TTC549 (cell line): ENCODE results near the gene CTH.
"Not testable (repeated sequence)": the region's sequence is repeated elsewhere in the genome, so short reads cannot be mapped to it uniquely, and the experiment has no call there.

ENCODE experiments used
- FAIRE-seq: peaks from 2 replicates; lab custom pipeline; 2012; peaks lifted over from hg19 to GRCh38; lab: Jason Lieb, UNC

Gene CTH

DNA sequence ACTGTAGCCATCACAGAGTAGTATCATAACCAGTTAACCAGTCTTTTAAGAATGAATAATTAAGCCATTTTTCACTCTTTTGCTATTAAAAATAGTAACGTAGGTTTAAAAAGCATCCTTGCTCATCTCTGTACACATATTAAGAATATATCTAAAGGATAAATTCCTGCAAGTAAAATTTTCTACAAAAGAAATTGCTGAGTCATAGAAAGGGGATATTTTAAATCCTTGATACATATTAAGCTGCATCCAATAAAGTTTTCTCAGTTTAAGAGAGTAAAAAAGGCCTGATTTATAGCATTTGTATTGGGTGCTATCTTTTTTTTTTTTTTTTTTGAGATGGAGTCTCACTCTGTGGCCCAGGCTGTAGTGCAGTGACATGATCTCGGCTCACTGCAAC lies 1.9 kb upstream of the CTH start:
- no peak for FAIRE-seq

DNA sequence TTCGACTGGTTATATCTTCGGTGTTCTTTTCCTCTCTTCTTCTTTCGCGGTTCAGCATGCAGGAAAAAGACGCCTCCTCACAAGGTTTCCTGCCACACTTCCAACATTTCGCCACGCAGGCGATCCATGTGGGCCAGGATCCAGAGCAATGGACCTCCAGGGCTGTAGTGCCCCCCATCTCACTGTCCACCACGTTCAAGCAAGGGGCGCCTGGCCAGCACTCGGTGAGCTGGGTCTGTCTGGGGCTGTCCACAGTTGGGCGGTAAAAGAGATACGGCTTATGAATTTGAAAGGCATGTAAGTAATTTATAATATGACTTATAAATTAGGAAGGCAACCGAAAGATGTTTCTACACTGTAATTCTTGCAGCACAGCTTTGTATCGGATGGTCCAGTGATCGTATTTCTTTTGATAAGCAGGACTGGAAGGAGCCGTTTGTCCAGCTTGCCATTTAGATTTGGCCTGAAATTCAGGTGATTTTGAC lies 334 bp downstream of the CTH start:
- no peak for FAIRE-seq

DNA sequence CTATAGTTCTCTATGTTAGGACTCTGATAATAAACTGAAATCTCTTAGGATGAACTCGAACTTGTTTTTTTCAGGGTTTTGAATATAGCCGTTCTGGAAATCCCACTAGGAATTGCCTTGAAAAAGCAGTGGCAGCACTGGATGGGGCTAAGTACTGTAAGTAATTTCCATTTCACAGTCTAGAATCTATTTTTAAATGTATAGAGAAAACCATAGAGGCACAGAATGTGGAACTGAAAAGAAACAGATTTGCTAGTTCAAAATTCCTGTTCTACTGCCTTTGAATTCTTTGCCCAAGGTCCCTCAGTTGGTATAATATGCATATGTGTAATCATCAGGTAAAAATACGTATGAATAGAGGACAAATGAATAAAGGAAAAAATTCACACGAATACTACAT lies 4.8 kb downstream of the CTH start:
- FAIRE-seq: no peak

DNA sequence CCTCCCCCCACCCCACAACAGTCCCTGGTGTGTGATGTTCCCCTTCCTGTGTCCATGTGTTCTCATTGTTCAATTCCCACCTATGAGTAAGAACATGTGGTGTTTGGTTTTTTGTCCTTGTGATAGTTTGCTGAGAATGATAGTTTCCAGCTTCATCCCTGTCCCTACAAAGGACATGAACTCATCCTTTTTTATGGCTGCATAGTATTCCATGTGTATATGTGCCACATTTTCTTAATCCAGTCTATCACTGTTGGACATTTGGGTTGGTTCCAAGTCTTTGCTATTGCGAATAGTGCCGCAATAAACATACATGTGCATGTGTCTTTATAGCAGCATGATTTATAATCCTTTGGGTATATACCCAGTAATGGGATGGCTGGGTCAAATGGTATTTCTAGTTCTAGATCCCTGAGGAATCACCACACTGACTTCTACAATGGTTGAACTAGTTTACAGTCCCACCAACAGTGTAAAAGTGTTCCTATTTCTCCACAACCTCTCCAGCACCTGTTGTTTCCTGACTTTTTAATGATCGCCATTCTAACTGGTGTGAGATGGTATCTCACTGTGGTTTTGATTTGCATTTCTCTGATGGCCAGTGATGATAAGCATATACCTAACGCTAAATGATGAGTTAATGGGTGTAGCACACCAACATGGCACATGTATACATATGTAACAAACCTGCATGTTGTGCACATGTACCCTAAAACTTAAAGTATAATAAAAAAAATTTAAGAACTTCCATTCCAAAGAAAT lies 8.1 kb downstream of the CTH start:
- not testable (repeated sequence) for FAIRE-seq

DNA sequence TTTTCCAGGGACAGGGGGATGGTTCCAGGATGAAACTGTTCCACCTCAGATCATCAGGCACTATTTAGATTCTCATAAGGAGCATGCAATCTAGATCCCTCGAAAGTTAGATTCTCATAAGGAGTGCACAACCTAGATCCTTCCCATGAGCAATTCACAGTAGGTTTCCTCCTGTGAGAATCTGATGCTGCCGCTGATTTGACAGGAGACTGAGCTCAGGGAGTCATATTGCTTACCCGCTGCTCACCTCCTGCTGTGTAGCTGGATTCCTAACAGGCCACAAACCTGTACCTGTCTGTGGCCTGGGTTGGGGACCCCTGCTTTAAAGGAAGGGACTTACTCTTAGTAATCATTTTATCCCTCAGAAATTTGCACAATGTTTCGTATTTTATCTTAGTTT lies 9.3 kb downstream of the CTH start:
- no peak for FAIRE-seq

DNA sequence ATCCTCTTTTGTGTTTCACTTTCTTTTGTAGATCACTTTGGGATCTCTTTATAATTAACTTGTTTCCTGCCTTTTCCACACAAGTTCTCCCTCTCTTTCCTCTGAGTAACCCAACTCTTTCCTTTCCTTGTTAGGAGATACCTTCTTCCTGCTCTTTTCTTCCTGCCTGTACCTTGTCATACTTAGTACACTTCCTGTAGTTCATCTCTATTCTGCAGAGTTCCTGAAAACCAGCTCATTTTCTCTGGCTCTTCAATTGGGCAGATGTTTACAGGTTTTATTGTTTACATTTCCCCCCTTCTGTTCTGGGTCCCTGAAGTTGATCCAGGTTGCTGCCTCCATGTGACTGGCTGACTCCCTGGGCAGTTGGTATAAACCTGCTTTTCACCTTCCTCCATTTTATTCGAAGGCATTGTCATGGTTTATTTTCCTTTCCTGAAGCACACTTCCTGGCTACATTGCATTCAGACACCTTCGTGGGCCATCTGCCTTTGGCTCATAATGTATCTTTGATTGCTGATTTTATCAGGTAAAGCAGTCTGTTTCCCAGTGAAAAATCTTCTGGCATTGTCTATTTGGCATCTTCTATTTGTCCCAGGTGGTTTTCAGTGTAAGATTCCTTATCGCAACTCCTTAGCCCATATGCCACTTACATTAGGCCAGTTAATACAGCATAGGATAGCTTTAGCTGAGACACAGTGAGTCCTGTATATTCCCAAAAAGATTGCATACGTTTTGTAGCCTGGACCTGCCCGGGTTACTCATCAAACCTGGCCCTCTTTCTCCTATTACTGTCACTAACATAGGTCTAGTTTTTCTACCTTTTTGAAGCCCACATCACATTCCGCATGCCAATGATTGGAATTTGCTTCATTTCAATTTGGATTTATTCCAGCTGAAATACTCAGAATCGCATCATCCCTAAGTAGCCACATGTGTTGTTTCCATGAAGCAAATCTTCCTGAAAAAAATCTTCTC lies 15.4 kb downstream of the CTH start:
- FAIRE-seq: no peak

DNA sequence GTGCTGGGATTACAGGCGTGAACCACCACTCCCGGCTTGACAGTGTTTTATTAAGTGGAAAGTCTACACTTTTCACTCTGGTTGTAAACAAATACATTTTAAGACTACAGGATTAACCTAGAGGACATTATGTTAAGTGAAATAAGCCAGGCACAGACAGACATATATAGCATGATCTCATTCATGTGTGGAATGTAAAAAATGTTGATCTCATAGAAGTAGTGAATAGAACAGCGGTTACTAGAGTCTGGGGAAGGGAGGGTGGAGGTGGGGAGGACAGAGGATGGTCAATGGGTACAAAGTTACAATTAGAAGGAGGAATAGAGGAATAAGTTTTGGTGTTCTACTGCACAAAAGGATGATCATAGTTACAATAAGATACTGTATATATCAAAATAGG lies 16.9 kb downstream of the CTH start:
- FAIRE-seq: no peak

DNA sequence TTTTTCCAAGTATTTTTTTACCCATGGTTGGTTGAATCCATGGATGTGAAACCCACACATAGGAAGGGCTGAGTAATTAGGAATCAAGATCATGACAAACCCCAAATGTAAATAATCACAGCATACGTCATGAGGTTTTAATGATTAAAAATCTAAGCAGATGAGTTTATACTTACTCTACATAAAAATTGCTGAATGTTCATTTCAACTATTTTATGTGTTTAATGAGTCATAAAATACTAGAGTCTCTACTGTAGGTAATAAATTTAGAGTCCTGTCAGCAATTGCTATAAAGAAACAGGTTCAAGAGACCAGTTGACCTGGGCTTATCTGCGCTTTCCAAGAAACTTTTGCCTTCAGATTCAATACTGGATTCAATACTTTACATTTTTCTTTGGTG lies 18.2 kb downstream of the CTH start:
- no peak for FAIRE-seq

DNA sequence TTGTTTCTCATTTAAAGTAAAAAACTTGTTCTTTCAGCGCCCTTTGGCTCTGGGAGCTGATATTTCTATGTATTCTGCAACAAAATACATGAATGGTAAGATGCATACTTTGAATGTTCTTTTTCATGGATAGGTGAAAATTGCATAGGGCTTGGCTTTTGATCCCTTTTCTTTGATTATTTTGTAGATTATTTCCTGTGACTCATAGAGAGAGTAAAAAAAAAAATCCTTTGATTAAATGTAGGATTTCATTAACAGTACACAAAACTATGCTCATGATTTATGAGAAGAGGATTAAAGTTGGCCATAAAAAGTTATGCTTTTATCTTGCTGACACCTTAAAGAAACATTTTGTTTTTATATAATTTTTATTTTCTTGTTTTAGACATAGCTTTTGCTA lies 18.7 kb downstream of the CTH start:
- FAIRE-seq: no peak

DNA sequence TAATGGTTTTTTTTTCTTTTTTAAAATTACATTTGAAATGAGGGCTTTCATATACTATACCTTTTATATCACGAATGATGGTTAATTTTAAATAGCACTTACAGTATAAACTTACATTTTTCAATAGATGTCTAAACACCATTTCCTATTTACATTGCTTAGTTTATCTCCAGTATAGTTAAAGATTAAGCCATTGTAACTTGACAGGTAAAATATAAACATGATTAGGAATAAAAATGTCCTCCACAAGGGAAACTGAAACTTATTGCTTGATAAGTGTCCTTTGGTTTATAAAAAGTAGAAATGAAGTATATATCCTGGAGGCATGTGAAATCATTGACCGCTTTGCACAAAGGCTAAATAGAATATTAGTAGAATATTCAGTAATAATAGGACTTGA lies 20.2 kb downstream of the CTH start:
- no peak for FAIRE-seq

DNA sequence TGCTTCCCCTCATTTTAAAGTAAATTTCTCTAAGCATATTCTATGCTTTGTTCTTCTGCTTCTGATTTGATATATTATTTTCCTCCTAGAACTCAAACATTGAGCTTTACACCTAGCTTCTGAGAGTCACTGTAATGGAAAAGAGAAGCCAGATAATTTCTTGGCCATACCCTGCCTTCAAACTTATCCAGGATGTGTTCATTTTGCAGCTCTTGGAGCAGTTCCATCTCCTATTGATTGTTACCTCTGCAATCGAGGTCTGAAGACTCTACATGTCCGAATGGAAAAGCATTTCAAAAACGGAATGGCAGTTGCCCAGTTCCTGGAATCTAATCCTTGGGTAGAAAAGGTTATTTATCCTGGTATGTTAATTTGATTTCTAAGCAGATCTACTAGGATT lies 20.8 kb downstream of the CTH start:
- no peak for FAIRE-seq

DNA sequence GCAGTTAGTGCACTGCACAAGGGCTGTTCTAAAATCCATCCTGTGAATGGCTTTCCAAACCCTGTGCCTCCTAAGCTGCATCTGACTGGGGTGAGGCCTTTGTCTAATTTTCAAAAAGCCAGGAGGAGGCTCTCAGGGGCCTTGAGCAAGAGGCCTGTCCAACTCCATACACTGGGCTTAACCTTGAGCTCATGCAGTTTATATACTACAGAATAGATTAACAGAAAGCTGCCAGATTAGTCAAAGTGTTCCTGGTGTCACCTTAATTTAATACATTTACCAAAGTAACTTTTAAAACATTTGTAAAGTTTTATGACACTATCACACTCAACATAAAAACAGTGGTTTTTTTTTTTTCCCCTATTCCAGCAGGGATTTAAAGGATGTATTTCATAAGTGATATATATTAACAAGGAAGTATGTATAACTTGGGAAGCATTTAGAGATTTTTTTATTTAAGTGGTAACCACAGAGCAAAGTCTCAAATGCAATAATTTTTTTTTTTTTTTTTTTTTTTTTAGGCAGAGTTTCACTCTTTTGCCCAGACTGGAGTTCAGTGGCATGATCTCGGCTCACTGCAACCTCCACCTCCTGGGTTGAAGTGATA lies 23.3 kb downstream of the CTH start:
- no peak for FAIRE-seq

DNA sequence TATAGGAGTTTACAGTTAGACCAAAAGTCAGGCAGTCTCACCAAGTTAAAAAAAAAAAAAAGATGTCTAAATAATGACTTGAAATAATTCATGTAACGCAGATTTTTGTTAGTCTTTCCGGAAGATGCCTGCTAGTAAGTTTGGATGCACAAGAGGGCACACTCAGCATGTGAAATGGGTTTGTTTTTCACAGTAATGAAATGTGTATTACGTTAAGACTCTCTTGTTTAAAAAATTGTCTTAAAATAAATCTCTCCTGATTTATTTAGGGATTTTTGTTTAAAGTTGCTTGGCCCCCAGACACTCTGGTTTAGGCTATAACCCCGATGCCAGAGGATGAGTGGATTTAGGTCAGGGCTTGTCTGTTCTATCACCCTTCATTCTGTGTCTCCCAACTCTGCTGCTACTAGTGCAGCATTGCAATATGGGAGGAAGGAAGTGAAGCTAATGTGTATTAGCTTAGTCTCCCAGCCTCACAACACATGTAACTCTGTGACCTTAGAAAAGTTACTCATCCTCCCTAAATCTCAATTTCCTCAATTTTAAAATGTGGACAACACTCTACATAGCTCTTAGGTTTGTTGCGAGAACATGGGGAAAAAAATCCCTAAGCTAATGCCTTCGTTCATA lies 25.7 kb downstream of the CTH start:
- no peak for FAIRE-seq

DNA sequence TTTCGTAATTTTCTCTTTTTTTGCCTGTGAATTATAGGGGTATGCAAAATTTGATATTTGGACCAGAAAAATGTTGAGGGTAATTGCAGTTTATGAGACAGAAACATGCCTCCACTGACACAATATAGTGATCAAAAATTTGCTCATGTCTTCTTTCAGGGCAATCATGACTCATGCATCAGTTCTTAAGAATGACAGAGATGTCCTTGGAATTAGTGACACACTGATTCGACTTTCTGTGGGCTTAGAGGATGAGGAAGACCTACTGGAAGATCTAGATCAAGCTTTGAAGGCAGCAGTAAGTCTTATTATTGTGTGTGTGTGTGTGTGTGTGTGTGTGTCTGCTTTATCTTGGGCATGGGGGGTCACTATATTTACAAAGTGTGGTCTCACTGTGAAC lies 27.5 kb downstream of the CTH start:
- FAIRE-seq: no peak

DNA sequence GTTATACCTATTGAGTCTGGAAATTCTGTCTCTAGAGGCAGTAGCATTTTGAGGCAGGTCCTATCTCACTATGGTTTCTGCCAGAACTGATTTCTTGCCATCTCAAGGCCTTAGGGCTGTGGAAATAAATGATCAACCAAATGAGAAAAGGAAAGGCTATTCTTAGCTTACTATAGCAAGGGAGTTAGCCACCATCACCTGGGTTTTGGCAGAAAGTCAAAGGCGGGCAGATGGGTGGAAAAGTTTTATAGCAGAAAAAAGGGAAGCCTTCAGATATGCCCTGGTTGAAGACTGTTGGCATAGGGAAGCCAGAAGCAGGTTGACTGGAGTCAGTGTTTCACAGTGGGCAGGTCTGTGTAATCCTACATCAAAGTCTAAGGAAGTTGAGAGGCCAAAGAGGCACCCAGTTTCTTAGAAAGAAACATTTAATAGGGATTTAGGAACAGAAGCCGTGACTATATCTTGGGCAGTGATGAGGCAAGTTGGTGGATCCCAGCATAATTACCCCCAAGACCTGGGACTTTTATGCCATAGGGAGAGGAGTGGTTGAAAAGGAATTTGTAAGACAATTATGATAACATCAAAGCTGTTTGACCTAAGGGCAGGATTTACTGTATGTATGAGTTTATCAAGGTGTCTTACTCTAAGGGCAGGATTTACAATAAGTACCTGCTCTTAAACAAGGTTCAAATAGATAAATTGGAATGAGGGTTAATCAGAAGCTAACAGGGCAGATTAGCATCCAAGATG lies 29.7 kb downstream of the CTH start:
- no peak for FAIRE-seq

DNA sequence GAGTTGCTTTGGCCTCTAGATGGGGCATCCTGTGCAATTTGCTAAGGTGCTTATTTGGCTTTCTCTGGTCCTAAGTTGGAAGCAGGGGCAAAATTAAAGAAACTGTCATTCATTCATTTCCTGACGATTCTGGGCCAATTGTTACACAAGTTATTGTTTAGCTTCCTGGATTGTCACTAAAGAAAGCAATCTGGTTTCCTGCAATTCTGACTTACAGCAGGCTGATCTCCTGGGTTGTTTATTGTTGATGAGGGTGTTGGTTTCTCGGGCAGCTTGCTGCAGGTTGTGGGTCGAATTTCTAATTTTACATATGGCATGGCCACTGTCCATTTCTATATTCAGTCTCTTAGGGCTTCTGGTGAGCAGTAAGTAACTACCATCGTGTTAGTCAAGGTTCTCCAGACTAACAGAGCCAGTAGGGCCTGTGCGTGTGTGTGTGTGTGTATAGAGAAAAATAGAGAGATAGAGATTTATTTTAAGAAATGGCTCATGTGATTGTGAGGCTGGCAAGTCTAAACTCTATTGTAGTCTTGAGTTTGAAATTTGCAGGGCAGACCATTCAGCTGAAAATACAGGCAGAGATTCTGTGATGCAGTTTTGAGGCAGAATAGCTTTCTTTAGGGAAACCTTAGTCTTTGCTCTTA lies 30.4 kb downstream of the CTH start:
- no peak for FAIRE-seq

DNA sequence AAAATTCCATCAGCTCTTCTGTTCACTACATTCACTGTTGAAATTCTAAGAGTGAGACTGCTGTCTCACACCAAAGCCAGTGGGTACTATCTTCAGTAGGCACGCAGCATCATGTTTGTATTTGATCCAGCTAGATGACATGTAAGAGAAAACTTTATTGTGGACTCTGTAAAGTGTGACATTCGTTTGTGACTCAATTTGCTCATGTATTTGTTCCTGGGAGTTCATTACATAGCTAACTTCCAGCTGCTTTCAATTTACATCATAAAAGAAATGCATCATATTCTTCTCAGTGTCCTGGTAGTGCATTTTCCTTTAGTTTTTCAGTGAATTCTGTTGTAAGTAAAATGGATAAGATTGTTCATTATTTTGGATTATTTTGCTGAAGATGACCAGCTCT lies 31.4 kb downstream of the CTH start:
- no peak for FAIRE-seq

DNA sequence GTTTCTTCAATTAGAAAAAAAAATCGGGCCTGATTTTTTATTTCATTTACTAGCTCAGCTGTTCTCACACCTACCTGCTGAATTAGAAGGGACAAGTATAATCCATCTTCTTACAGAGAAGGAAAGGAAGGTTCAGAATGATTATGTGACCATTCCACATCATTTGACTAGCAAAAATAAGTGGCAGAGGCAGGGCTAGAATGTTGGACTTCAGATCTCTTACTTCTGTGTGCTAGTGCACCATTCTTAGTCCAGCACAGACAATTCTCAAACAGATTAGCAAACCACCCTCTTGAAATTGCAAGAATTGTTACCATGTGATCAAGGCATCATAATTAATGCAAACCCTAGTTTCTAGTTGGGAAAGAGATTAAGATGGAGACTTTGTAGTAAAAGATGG lies 32.7 kb downstream of the CTH start:
- FAIRE-seq: no peak

DNA sequence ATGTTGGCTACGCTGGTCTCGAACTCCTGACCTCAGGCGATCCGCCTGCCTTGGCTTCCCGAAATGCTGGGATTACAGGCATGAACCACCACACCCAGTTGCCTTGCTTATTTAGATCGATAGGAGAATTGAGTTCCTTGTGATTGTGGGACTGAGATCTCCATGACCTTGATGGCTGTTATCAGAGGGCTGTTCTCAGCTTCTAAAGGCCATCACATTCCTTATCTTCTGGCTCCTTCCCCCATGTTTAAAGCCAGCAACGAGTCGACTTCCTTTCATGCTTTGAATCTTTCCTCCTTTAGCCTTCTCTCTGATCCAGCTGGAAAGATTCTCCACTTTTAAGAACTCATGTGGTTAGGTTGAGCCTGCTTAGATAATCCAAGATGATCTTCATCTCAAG lies 38.0 kb downstream of the CTH start:
- FAIRE-seq: no peak

DNA sequence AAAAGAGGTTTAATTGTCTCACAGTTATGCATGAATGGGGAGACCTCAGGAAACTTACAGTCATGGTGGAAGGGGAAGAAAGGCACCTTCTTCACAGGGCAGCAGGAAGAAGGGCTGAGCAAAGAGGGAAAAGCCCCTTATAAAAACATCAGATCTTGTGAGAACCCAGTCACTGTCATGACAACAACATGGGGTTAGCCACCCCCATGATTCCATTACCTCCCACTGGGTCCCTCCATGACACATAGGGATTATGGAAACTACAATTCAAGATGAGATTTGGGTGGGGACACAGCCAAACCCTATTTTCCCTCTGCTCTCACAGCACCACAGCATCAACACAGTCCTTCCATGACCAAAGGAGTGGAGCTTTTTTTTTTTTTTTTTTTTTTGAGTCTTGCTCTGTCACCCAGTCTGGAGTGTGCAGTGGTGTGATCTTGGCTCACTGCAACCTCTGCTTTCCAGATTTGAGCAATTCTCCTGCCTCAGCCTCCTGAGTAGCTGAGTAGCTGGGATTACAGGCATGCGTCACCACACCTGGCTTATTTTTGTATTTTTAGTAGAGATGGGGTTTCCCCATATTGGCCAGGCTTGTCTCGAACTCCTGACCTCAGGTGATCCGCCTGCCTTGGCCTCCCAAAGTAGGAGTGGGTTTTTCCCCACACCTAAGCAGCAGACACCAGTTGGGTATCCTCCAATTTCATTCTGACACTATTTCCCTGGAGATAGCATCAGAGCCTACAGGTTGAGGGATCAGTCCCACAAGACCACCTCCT lies 41.3 kb downstream of the CTH start:
- FAIRE-seq: not testable (repeated sequence)
